Mesenchymal stem cell (in vitro differentiated cells and primary cell): Measurements from ENCODE around the gene CYTH4.

Source experiments
- DNase-seq: peaks from one replicate; pipeline ENCODE4 v3.0.0-alpha.2; 2013
- H2AFZ ChIP-seq: one replicate; pipeline ENCODE4 v1.6.1; 2013; ENCODE audit warnings: low read depth, mild to moderate bottlenecking, control low read depth, inconsistent platforms, low read length, moderate library complexity
- H2AK5ac ChIP-seq: 2 replicates; pipeline ENCODE4 v1.6.1; 2013; ENCODE audit warnings: low read length, moderate library complexity, mild to moderate bottlenecking, inconsistent platforms; ENCODE audit not compliant: severe bottlenecking
- H2BK120ac ChIP-seq: one replicate; pipeline ENCODE4 v1.6.1; 2013; ENCODE audit warnings: low read depth, mild to moderate bottlenecking, inconsistent platforms, low read length, moderate library complexity
- H2BK12ac ChIP-seq, 2 experiments: one replicate each; pipeline ENCODE4 v1.6.1; 2013; ENCODE audit warnings: inconsistent platforms in 2 of 2, low read length in 2 of 2, mild to moderate bottlenecking in 2 of 2, moderate library complexity in 2 of 2, control low read depth in 1 of 2
- H2BK15ac ChIP-seq: one replicate; pipeline ENCODE4 v1.6.1; 2013; ENCODE audit warnings: mild to moderate bottlenecking, low read depth, inconsistent platforms; ENCODE audit not compliant: poor library complexity, severe bottlenecking
- H2BK5ac ChIP-seq: 2 replicates; pipeline ENCODE4 v1.6.1; 2013; ENCODE audit warnings: low read depth, mild to moderate bottlenecking, low read length, control low read depth, inconsistent platforms; ENCODE audit not compliant: poor library complexity, severe bottlenecking
- H3K14ac ChIP-seq, 2 experiments: one replicate each; pipeline ENCODE4 v1.6.1; 2013; ENCODE audit warnings: inconsistent platforms in 2 of 2, low read length in 2 of 2, control low read depth in 1 of 2, mild to moderate bottlenecking in 1 of 2, moderate library complexity in 1 of 2
- H3K18ac ChIP-seq, 2 experiments: one replicate each; pipeline ENCODE4 v1.6.1; 2013; ENCODE audit warnings: inconsistent platforms in 2 of 2, low read length in 2 of 2, control low read depth in 1 of 2, low read depth in 1 of 2, mild to moderate bottlenecking in 1 of 2
- H3K23ac ChIP-seq, 2 experiments: one replicate each; pipeline ENCODE4 v1.6.1; 2013; ENCODE audit warnings: inconsistent platforms in 2 of 2, low read length in 2 of 2, mild to moderate bottlenecking in 2 of 2, moderate library complexity in 2 of 2, control low read depth in 1 of 2
- H3K27ac ChIP-seq: 2 replicates; pipeline ENCODE4 v1.5.1; 2013; ENCODE audit warnings: mild to moderate bottlenecking, moderate library complexity, low read length, control low read depth, inconsistent platforms; ENCODE audit not compliant: poor library complexity, severe bottlenecking
- H3K27me3 ChIP-seq, 2 experiments: 2 replicates each; pipeline versions ENCODE4 v1.6.1 to v1.7.0; 2013; ENCODE audit warnings: low read length in 2 of 2, mild to moderate bottlenecking in 2 of 2, moderate library complexity in 2 of 2, control low read depth in 1 of 2, inconsistent platforms in 1 of 2; ENCODE audit not compliant: control insufficient read depth in 1 of 2, insufficient read depth in 1 of 2
- H3K36me3 ChIP-seq, 2 experiments: 2 replicates each; pipeline versions ENCODE4 v1.6.1 to v1.7.0; 2013; ENCODE audit warnings: low read length in 2 of 2, control low read depth in 1 of 2, inconsistent platforms in 1 of 2, low read depth in 1 of 2, mild to moderate bottlenecking in 1 of 2; ENCODE audit not compliant: insufficient read depth in 2 of 2, control insufficient read depth in 1 of 2
- H3K4ac ChIP-seq, 2 experiments: one replicate each; pipeline ENCODE4 v1.6.1; 2013; ENCODE audit warnings: inconsistent platforms in 2 of 2, low read length in 2 of 2, mild to moderate bottlenecking in 2 of 2, moderate library complexity in 2 of 2, control low read depth in 1 of 2, low read depth in 1 of 2
- H3K4me1 ChIP-seq: 2 replicates; pipeline ENCODE4 v1.6.1; 2013; ENCODE audit warnings: low read depth, low read length, control low read depth; ENCODE audit not compliant: control insufficient read depth, insufficient read depth
- H3K4me2 ChIP-seq: 2 replicates; pipeline ENCODE4 v1.6.1; 2013; ENCODE audit warnings: low read length, mild to moderate bottlenecking, inconsistent platforms; ENCODE audit not compliant: poor library complexity, severe bottlenecking
- H3K4me3 ChIP-seq, 2 experiments: 2 replicates each; pipeline versions ENCODE4 v1.5.1 to v1.7.0; 2013; ENCODE audit warnings: low read length in 2 of 2, mild to moderate bottlenecking in 2 of 2, control low read depth in 1 of 2, low read depth in 1 of 2; ENCODE audit not compliant: insufficient read depth in 1 of 2
- H3K79me1 ChIP-seq: replicated peaks from 2 replicates; pipeline ENCODE4 v1.6.1; 2013; ENCODE audit warnings: mild to moderate bottlenecking, control low read depth, low read length, inconsistent platforms; ENCODE audit not compliant: poor library complexity, severe bottlenecking
- H3K9ac ChIP-seq: 2 replicates; pipeline ENCODE4 v1.7.0; 2013; ENCODE audit warnings: mild to moderate bottlenecking, low read length, moderate library complexity
- H3K9me3 ChIP-seq: 2 replicates; pipeline ENCODE4 v1.7.0; 2013; ENCODE audit warnings: mild to moderate bottlenecking, low read length; ENCODE audit not compliant: control insufficient read depth
- H4K8ac ChIP-seq: one replicate; pipeline ENCODE4 v1.6.1; 2013; ENCODE audit warnings: inconsistent platforms, mild to moderate bottlenecking, low read length, moderate library complexity
- H4K91ac ChIP-seq: one replicate; pipeline ENCODE4 v1.6.1; 2013; ENCODE audit warnings: mild to moderate bottlenecking, low read length, inconsistent platforms
- WGBS: methylation state at CpG from one replicate; pipeline ENCODE4 v1.1.7; 2013; ENCODE audit warnings: mixed read lengths; 5-methylcytosine and 5-hydroxymethylcytosine counted together

Gene CYTH4

DNA sequence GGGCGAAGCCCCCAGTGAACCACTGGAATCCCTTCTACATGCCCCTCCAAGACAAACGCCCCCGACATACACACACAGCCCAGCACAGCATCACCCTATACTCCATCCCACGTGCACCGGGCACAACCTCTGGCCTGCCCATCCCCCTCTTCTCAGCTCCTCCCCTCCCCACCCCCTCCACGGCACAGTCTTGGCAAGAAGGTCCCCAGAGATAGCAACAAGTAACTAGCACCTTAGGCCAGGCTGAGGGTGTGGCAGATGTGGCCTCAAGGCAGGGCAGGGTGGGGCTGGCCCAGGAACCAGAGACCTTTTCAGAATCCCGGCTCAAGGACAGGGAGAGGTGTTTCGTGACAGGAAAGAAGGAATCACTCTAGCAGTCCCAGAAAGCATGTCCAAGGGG is 54.3 kb downstream of the CYTH4 start:
- Histone ChIP-seq H2BK12ac (peak overlapping the region in 1 of 2 experiments; percentile 35), H2BK15ac (no peak overlapping the region), H3K36me3 (peaks cover 0 to 3% of the 10 kb centered on the region in 2 experiments), H3K18ac (no peak overlapping the region), H3K79me1 (no peaks in the 10 kb centered on the region), H2BK120ac (no peak overlapping the region), H4K8ac (no peak overlapping the region), H3K14ac (no peak overlapping the region), H3K4me3 (no peak overlapping the region), H3K4me1 (peaks cover 45% of the 10 kb centered on the region), H2BK5ac (no peak overlapping the region), H3K4ac (no peak overlapping the region), H3K9ac (no peak overlapping the region), H3K9me3 (no peaks in the 10 kb centered on the region), H2AFZ (no peak overlapping the region), H4K91ac (no peak overlapping the region), H3K27ac (no peak overlapping the region), H3K23ac (no peak overlapping the region), H3K27me3 (peaks cover 0 to 71% of the 10 kb centered on the region in 2 experiments), H2AK5ac (peak overlapping the region; percentile 25), H3K4me2 (no peak overlapping the region)
- 57% methylated on average over 8 of the region's 8 CpGs for WGBS
- DNase-seq: no peak

DNA sequence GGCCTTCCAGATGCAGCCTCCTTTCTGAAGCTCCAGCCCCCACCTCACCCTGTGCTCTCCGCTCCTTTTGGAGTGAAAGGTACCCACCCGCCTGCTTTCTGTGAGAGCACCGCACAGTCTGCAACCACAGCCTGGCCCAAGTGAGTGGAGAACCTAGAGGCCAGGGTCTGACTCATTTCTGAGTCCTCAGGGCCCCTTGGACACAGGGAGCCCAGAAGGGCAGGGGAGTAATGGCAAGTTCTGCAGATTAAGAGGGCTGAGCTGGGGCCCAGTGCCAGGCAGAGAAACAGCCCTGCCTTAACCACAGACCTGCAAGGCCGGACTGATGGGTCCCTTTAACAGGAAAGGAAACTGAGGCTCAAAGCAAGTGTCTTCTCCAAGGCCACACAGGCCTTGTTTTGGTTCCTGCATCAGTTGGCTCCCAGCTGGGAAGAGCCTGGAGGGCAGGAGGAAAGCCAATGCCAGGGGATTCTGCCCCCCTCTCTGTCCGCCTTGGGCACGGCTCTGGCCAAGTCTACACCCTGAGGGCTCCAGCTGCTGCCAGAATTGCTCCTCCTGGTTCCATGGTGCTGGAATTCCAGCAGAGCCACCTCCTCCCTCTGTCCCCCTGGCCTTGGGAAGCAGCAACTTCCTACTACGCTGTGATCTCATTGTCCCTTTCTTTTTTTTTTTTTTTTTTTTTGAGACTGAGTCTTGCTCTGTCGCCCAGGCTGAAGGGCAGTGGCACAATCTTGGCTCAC is 55.1 kb downstream of the CYTH4 start:
- Histone ChIP-seq H3K36me3 (peaks cover 0 to 3% of the 10 kb centered on the region in 2 experiments), H2BK15ac (no peak overlapping the region), H2AK5ac (peak overlapping the region; percentile 56), H2AFZ (no peak overlapping the region), H3K23ac (no peak overlapping the region), H3K79me1 (no peaks in the 10 kb centered on the region), H3K9ac (no peak overlapping the region), H3K14ac (no peak overlapping the region), H3K4me2 (no peak overlapping the region), H2BK5ac (no peak overlapping the region), H3K18ac (no peak overlapping the region), H3K4me1 (peaks cover 40% of the 10 kb centered on the region), H3K4me3 (no peak overlapping the region), H3K27ac (peak overlapping the region; percentile 7), H3K9me3 (no peaks in the 10 kb centered on the region), H3K4ac (no peak overlapping the region), H4K8ac (no peak overlapping the region), H3K27me3 (peaks cover 0 to 71% of the 10 kb centered on the region in 2 experiments), H2BK120ac (no peak overlapping the region), H4K91ac (no peak overlapping the region), H2BK12ac (peak overlapping the region in 1 of 2 experiments; percentile 16)
- 72% methylated on average over 8 of the region's 8 CpGs for WGBS
- peak; percentile 57 for DNase-seq

DNA sequence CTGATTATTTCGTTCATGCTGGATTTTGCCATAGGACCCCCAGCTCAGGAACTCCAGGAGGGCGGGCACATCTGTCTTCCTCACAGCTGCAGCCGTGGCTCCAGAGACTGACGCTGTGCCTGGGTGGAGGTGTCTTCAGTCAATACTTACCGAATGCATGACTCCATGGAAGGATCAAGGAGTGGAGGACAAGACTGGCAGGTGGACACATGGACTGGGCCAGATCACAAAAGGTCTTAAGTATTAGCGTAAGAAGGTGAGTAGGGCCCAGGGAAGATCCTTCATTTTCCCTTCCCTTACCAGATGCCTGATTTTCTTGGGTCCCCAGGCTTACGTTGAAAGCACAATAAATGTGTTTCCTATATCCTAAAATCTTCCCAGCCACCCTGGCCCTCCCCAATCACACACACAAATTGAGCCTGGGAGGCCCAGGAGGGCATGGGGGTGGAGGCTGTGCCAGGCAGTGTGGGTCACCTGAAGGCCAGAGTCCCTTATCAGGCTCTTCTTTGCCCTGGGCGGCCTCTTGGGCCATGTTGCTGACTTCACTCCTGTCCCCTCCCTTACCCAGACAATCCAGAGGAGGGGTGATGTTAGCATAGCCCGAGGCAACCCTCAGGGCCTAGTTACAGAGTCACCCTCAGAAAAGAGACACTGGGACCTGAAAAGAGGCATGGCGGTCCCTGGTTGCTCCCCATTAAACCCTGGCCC is 56.4 kb downstream of the CYTH4 start:
- peaks cover 0 to 3% of the 10 kb centered on the region in 2 experiments for H3K36me3 ChIP-seq
- no peak overlapping the region for H3K14ac ChIP-seq
- no peak overlapping the region for H2BK5ac ChIP-seq
- no peak overlapping the region for H2AFZ ChIP-seq
- 90% methylated on average over 10 of the region's 10 CpGs for WGBS
- no peak overlapping the region for H3K9ac ChIP-seq
- H3K27me3 ChIP-seq: peaks cover 0 to 66% of the 10 kb centered on the region in 2 experiments
- no peak overlapping the region for H2BK120ac ChIP-seq
- H3K4ac ChIP-seq: no peak overlapping the region
- peaks cover 37% of the 10 kb centered on the region for H3K4me1 ChIP-seq
- no peaks in the 10 kb centered on the region for H3K79me1 ChIP-seq
- no peak overlapping the region for H3K18ac ChIP-seq
- H2AK5ac ChIP-seq: peak overlapping the region; percentile 27
- no peak for DNase-seq
- H3K4me3 ChIP-seq: no peak overlapping the region
- no peak overlapping the region for H2BK15ac ChIP-seq
- no peak overlapping the region for H3K4me2 ChIP-seq
- H3K27ac ChIP-seq: no peak overlapping the region
- H4K8ac ChIP-seq: no peak overlapping the region
- no peak overlapping the region for H2BK12ac ChIP-seq
- H3K9me3 ChIP-seq: no peaks in the 10 kb centered on the region
- no peak overlapping the region for H4K91ac ChIP-seq
- H3K23ac ChIP-seq: no peak overlapping the region
